BJ (cell line): Measurements from ENCODE around the gene NCLN. TPM values are rescaled to one million over a fixed set of nuclear protein-coding genes. Genes with fewer than 3 reads are reported as not detected.

Experiments used
- CTCF ChIA-PET: fragments of 350-600 bp; formaldehyde crosslinking; extraction: SDS; loops from one replicate; lab custom pipeline; 2021; ENCODE audit warnings: antibody characterized with exemption, inconsistent platforms; lab: Yijun Ruan, JAX
- POLR2A ChIA-PET: fragments of 300-600 bp; sonication (Branson Sonifier 250); formaldehyde crosslinking; extraction: SDS; loops from one replicate; lab custom pipeline; 2021; ENCODE audit warnings: antibody characterized with exemption; lab: Charles Lee
- DNase-seq: peaks from one replicate; pipeline ENCODE4 v3.0.0-alpha.2; 2011; ENCODE audit warnings: low read depth
- H3K27me3 ChIP-seq: 2 replicates; pipeline ENCODE4 v1.6.0; 2011; ENCODE audit warnings: low read length; ENCODE audit not compliant: control insufficient read depth, insufficient read depth
- H3K36me3 ChIP-seq: 2 replicates; pipeline ENCODE4 v1.5.1; 2011; ENCODE audit warnings: low read length; ENCODE audit not compliant: control insufficient read depth, insufficient read depth
- H3K4me3 ChIP-seq: 2 replicates; pipeline ENCODE4 v1.5.1; 2011; ENCODE audit warnings: low read depth, mild to moderate bottlenecking, control low read depth, low read length
- polyA plus RNA-seq: library from polyadenylated mRNA; depleted of rRNA; stranded (reverse); fragments of >200 nt; gene quantifications from 2 replicates; pipeline ENCODE4 v1.2.3, GENCODE V29; 2011
- TF ChIP-seq, protein P1 (sequence below): IDR thresholded peaks from 2 replicates; pipeline ENCODE4 v1.5.1; 2011; ENCODE audit warnings: low read depth, mild to moderate bottlenecking, control low read depth, inconsistent platforms, low read length, moderate library complexity; ENCODE audit not compliant: insufficient read depth

Gene NCLN
- polyA plus RNA-seq, 1 experiment, result 75.8 TPM

- H3K4me3 ChIP-seq, result no peak overlapping the region
- POLR2A ChIA-PET, result no interaction called here
- no peaks in the 10 kb centered on the region for H3K36me3 ChIP-seq
- H3K27me3 ChIP-seq, result no peaks in the 10 kb centered on the region
- CTCF ChIA-PET, result interaction anchor here (0.6 kb wide), 1 partner anchor 16 kb away, joined by 3 read pairs; no protein-coding TSS in a partner anchor
- TF ChIP-seq, protein P1, sequence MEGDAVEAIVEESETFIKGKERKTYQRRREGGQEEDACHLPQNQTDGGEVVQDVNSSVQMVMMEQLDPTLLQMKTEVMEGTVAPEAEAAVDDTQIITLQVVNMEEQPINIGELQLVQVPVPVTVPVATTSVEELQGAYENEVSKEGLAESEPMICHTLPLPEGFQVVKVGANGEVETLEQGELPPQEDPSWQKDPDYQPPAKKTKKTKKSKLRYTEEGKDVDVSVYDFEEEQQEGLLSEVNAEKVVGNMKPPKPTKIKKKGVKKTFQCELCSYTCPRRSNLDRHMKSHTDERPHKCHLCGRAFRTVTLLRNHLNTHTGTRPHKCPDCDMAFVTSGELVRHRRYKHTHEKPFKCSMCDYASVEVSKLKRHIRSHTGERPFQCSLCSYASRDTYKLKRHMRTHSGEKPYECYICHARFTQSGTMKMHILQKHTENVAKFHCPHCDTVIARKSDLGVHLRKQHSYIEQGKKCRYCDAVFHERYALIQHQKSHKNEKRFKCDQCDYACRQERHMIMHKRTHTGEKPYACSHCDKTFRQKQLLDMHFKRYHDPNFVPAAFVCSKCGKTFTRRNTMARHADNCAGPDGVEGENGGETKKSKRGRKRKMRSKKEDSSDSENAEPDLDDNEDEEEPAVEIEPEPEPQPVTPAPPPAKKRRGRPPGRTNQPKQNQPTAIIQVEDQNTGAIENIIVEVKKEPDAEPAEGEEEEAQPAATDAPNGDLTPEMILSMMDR, result no peak
- DNase-seq, result no peak
Measured at GRCh38 chr19:3239367-3239766, 53.6 kb downstream of the NCLN start.

GRCh38 chr19:3243819-3244700 lies 58.3 kb downstream of the NCLN start:
- Histone ChIP-seq H3K27me3 (no peaks in the 10 kb centered on the region; the same call in 1 of the 2 replicates), H3K4me3 (no peak overlapping the region), H3K36me3 (no peaks in the 10 kb centered on the region)
- TF ChIP-seq, protein P1, result no peak
- POLR2A ChIA-PET, result no interaction called here
- no peak for DNase-seq
- CTCF ChIA-PET, result interaction anchor here (0.6 kb wide), 1 partner anchor 286 kb away, joined by 3 read pairs; no protein-coding TSS in a partner anchor

GRCh38 chr19:3245050-3245449 lies 59.3 kb downstream of the NCLN start:
- no peak overlapping the region for H3K4me3 ChIP-seq
- no peaks in the 10 kb centered on the region; the same call in 1 of the 2 replicates for H3K27me3 ChIP-seq
- no peaks in the 10 kb centered on the region for H3K36me3 ChIP-seq
- ChIA-PET POLR2A (no interaction called here), CTCF (no interaction called here)
- TF ChIP-seq, protein P1, result no peak
- DNase-seq, result no peak

- POLR2A ChIA-PET, result no interaction called here
- TF ChIP-seq, protein P1, result no peak
- Histone ChIP-seq H3K4me3 (no peak overlapping the region), H3K36me3 (no peaks in the 10 kb centered on the region), H3K27me3 (no peaks in the 10 kb centered on the region; the same call in 1 of the 2 replicates)
- CTCF ChIA-PET, result interaction anchor here (0.6 to 1.0 kb wide), 2 partner anchors 24 to 90 kb away, joined by 3 read pairs; partner anchors contain the start of gene CELF5
- DNase-seq, result no peak
Measured at GRCh38 chr19:3248728-3249326, 63.1 kb downstream of the NCLN start.

DNA sequence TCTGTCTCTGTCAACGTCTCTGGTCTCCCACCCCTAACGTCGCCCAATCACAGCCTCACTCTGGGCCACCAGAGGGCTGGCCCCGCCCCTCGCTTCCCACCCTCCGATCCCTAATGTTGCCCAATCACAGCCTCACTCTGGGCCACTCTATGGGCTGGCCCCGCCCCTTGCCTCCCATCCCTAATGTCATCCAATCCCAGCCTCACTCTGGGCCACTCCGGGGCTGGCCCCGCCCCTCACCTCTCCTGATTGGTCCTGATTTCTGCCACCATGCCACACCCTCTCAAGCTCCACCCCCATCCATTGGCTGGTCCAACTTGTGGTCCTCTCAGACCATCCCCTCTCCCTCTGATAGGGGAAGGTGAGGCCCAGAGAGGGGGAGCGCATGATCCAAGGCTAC lies 63.7 kb downstream of the NCLN start:
- Histone ChIP-seq H3K36me3 (no peaks in the 10 kb centered on the region), H3K27me3 (no peaks in the 10 kb centered on the region; the same call in 1 of the 2 replicates), H3K4me3 (no peak overlapping the region)
- CTCF ChIA-PET, result interaction anchor here (0.6 to 1.0 kb wide), 2 partner anchors 25 to 90 kb away, joined by 3 read pairs; partner anchors contain the start of gene CELF5
- DNase-seq, result no peak
- TF ChIP-seq, protein P1, result no peak
- POLR2A ChIA-PET, result no interaction called here
